Keratinocyte (primary cell): ENCODE data around the gene TBCD. TPM values are rescaled to one million over a fixed set of nuclear protein-coding genes. Genes with fewer than 3 reads are reported as not detected.
A peak's percentile ranks its signal among the peaks of the same experiment; 100 is the strongest.

Source experiments
- DNase-seq: peaks from one replicate; pipeline ENCODE4 v3.0.0-alpha.2; 2011; ENCODE audit warnings: low read depth, missing footprints, low spot score
- FAIRE-seq: peaks from 2 replicates; lab custom pipeline; 2011; peaks lifted over from hg19 to GRCh38; lab: Jason Lieb, UNC
- H2AFZ ChIP-seq: 2 replicates; pipeline ENCODE4 v1.6.0; 2012; ENCODE audit warnings: low read length, control low read depth, inconsistent platforms; ENCODE audit not compliant: control insufficient read depth
- H3K27ac ChIP-seq: 2 replicates; pipeline ENCODE4 v1.5.1; 2011; ENCODE audit warnings: low read length; ENCODE audit not compliant: control insufficient read depth, insufficient read depth
- H3K27me3 ChIP-seq: 3 replicates; pipeline ENCODE4 v1.6.0; 2011; ENCODE audit warnings: low read length; ENCODE audit not compliant: control insufficient read depth, insufficient read depth; ENCODE audit errors: extremely low read depth
- H3K36me3 ChIP-seq, 2 experiments: 2 replicates in 1 of 2; 3 replicates in 1 of 2; pipeline ENCODE4 v1.5.1; 2011; ENCODE audit warnings: low read length in 2 of 2, mild to moderate bottlenecking in 1 of 2; ENCODE audit not compliant: control insufficient read depth in 2 of 2, insufficient read depth in 2 of 2; ENCODE audit errors: extremely low read depth in 1 of 2
- H3K4me1 ChIP-seq: 3 replicates; pipeline ENCODE4 v1.5.1; 2011; ENCODE audit warnings: low read length; ENCODE audit not compliant: control insufficient read depth, insufficient read depth; ENCODE audit errors: extremely low read depth
- H3K4me2 ChIP-seq: 3 replicates; pipeline ENCODE4 v1.6.0; 2011; ENCODE audit warnings: low read depth, low read length; ENCODE audit not compliant: control insufficient read depth, insufficient read depth; ENCODE audit errors: extremely low read depth
- H3K4me3 ChIP-seq, 3 experiments: fragments of 200-600 bp in 1 of 3; sonication (generic) in 1 of 3; 2 replicates in 2 of 3; 3 replicates in 1 of 3; pipeline ENCODE4 v1.5.1; 2011 to 2016; ENCODE audit warnings: low read length in 3 of 3, mild to moderate bottlenecking in 3 of 3, control low read depth in 2 of 3, inconsistent platforms in 1 of 3, low read depth in 1 of 3, mixed read lengths in 1 of 3, mixed run types in 1 of 3, moderate library complexity in 1 of 3; ENCODE audit not compliant: control insufficient read depth in 2 of 3, insufficient read depth in 2 of 3; ENCODE audit errors: extremely low read depth in 1 of 3
- H3K79me2 ChIP-seq: 2 replicates; pipeline ENCODE4 v1.6.0; 2012; ENCODE audit warnings: low read length; ENCODE audit not compliant: control insufficient read depth, insufficient read depth
- H3K9ac ChIP-seq: 3 replicates; pipeline ENCODE4 v1.6.0; 2011; ENCODE audit warnings: low read length; ENCODE audit not compliant: control insufficient read depth, insufficient read depth; ENCODE audit errors: extremely low read depth
- H3K9me1 ChIP-seq: 3 replicates; pipeline ENCODE4 v1.6.0; 2011; ENCODE audit warnings: low read length; ENCODE audit not compliant: control insufficient read depth, insufficient read depth; ENCODE audit errors: extremely low read depth
- H3K9me3 ChIP-seq: 2 replicates; pipeline ENCODE4 v1.5.1; 2012; ENCODE audit warnings: low read depth, low read length; ENCODE audit not compliant: control insufficient read depth
- H4K20me1 ChIP-seq: 3 replicates; pipeline ENCODE4 v1.6.0; 2011; ENCODE audit warnings: low read length; ENCODE audit not compliant: control insufficient read depth, insufficient read depth; ENCODE audit errors: extremely low read depth
- CTCF ChIP-seq, 3 experiments: IDR thresholded peaks in 1 of 3; conservative IDR thresholded peaks in 1 of 3; optimal IDR thresholded peaks in 1 of 3; 2 replicates in 2 of 3; 3 replicates in 1 of 3; pipeline versions ENCODE3 to v1.5.1; 2011; ENCODE audit warnings: low read length in 3 of 3, mild to moderate bottlenecking in 3 of 3, moderate library complexity in 2 of 3, control low read depth in 1 of 3, inconsistent platforms in 1 of 3; ENCODE audit not compliant: insufficient read depth in 2 of 3; ENCODE audit errors: extremely low read depth in 1 of 3
- EZH2 ChIP-seq: IDR thresholded peaks from one replicate; pipeline ENCODE4 v1.6.1; 2012; ENCODE audit warnings: inconsistent platforms, mild to moderate bottlenecking, low read length, moderate library complexity
- dilution Hi-C: fragments of 300-500 bp; cut with MboI; formaldehyde crosslinking; loops from one replicate; pipeline ENCODE4 v1.7.0; 2020; ENCODE audit warnings: low sequenced_read_pairs; ENCODE audit not compliant: extremely low pct_ligation_motif_present
- polyA plus RNA-seq, 5 experiments: library from polyadenylated mRNA; depleted of rRNA in 3 of 5; stranded (reverse) in 3 of 5; stranded (forward) in 1 of 5; unstranded in 1 of 5; fragments of >200 nt; gene quantifications; 1 replicate in 1 of 5; 2 replicates in 3 of 5; 3 replicates in 1 of 5; pipeline versions ENCODE4 v1.2.1 to v1.2.3, GENCODE V29; 2011 to 2012; ENCODE audit warnings: missing spikeins in 2 of 5, low read depth in 1 of 5, low replicate concordance in 1 of 5

The TBCD gene
- polyA plus RNA-seq, 1 donor (not counting 4 experiments of a cell fraction or from before 2014, with no cell fraction given), result 36.2 TPM

GRCh38 chr17:82780971-82781893 lies 29.4 kb downstream of the TBCD start:
- Histone ChIP-seq H3K36me3 (peaks cover 13 to 17% of the 10 kb centered on the region in 2 experiments), H3K27me3 (no peaks in the 10 kb centered on the region), H3K4me3 (no peak overlapping the region), H4K20me1 (peaks cover 6% of the 10 kb centered on the region), H3K4me2 (no peak overlapping the region), H3K9ac (no peak overlapping the region), H3K9me3 (no peaks in the 10 kb centered on the region), H3K9me1 (no peaks in the 10 kb centered on the region), H3K79me2 (peaks cover 5% of the 10 kb centered on the region), H3K27ac (no peak overlapping the region), H2AFZ (no peak overlapping the region), H3K4me1 (peaks cover 1% of the 10 kb centered on the region)
- dilution Hi-C loops, result no loop called here
- TF ChIP-seq CTCF (optimal IDR thresholded peaks at IDR 0.05 in 1 of 3, IDR thresholded peaks at IDR 0.05 in 1 of 3, conservative IDR thresholded peaks at IDR 0.05 in 1 of 3; ENCODE audit: extremely low read depth in 1 of 3, insufficient read depth in 2 of 3, low read length in 3 of 3), result no peak
- TF ChIP-seq EZH2, result no peak
- FAIRE-seq (peak; percentile 17), DNase-seq (no peak)

- no peak overlapping the region for H3K4me3 ChIP-seq
Measured at GRCh38 chr17:82781894-82782274, 30.0 kb downstream of the TBCD start.

More at GRCh38 chr17:82781894-82782274, 30.0 kb downstream of the TBCD start:
- no peaks in the 10 kb centered on the region for H3K27me3 ChIP-seq
- H3K4me2 ChIP-seq, result no peak overlapping the region
- H3K27ac ChIP-seq, result peak overlapping the region; percentile 31
- TF ChIP-seq EZH2 (no peak), CTCF (optimal IDR thresholded peaks at IDR 0.05 in 1 of 3, IDR thresholded peaks at IDR 0.05 in 1 of 3, conservative IDR thresholded peaks at IDR 0.05 in 1 of 3; ENCODE audit: extremely low read depth in 1 of 3, insufficient read depth in 2 of 3, low read length in 3 of 3) (peak; percentile 93 to 99 (median 95))
- no peak for DNase-seq
- peak; percentile 44 for FAIRE-seq
- H3K9me3 ChIP-seq, result no peaks in the 10 kb centered on the region
- H2AFZ ChIP-seq, result no peak overlapping the region
- H3K36me3 ChIP-seq, result peaks cover 8 to 13% of the 10 kb centered on the region in 2 experiments
- no peaks in the 10 kb centered on the region for H3K9me1 ChIP-seq
- H3K9ac ChIP-seq, result no peak overlapping the region
- H3K4me1 ChIP-seq, result peaks cover 7% of the 10 kb centered on the region
- dilution Hi-C loops, result no loop called here
- H4K20me1 ChIP-seq, result peaks cover 6% of the 10 kb centered on the region
- peaks cover 5% of the 10 kb centered on the region for H3K79me2 ChIP-seq
